Keratinocyte (primary cell): ENCODE measurements around the gene IGFBP4. TPM values are rescaled to one million over a fixed set of nuclear protein-coding genes. Genes with fewer than 3 reads are reported as not detected.

Experiments
- DNase-seq: peaks from one replicate; pipeline ENCODE4 v3.0.0-alpha.2; 2011; ENCODE audit warnings: low read depth, missing footprints, low spot score
- FAIRE-seq: peaks from 2 replicates; lab custom pipeline; 2011; peaks lifted over from hg19 to GRCh38; lab: Jason Lieb, UNC
- H2AFZ ChIP-seq: 2 replicates; pipeline ENCODE4 v1.6.0; 2012; ENCODE audit warnings: low read length, control low read depth, inconsistent platforms; ENCODE audit not compliant: control insufficient read depth
- H3K27ac ChIP-seq: 2 replicates; pipeline ENCODE4 v1.5.1; 2011; ENCODE audit warnings: low read length; ENCODE audit not compliant: control insufficient read depth, insufficient read depth
- H3K27me3 ChIP-seq: 3 replicates; pipeline ENCODE4 v1.6.0; 2011; ENCODE audit warnings: low read length; ENCODE audit not compliant: control insufficient read depth, insufficient read depth; ENCODE audit errors: extremely low read depth
- H3K36me3 ChIP-seq, 2 experiments: 2 replicates in 1 of 2; 3 replicates in 1 of 2; pipeline ENCODE4 v1.5.1; 2011; ENCODE audit warnings: low read length in 2 of 2, mild to moderate bottlenecking in 1 of 2; ENCODE audit not compliant: control insufficient read depth in 2 of 2, insufficient read depth in 2 of 2; ENCODE audit errors: extremely low read depth in 1 of 2
- H3K4me1 ChIP-seq: 3 replicates; pipeline ENCODE4 v1.5.1; 2011; ENCODE audit warnings: low read length; ENCODE audit not compliant: control insufficient read depth, insufficient read depth; ENCODE audit errors: extremely low read depth
- H3K4me2 ChIP-seq: 3 replicates; pipeline ENCODE4 v1.6.0; 2011; ENCODE audit warnings: low read depth, low read length; ENCODE audit not compliant: control insufficient read depth, insufficient read depth; ENCODE audit errors: extremely low read depth
- H3K4me3 ChIP-seq, 3 experiments: fragments of 200-600 bp in 1 of 3; sonication (generic) in 1 of 3; 2 replicates in 2 of 3; 3 replicates in 1 of 3; pipeline ENCODE4 v1.5.1; 2011 to 2016; ENCODE audit warnings: low read length in 3 of 3, mild to moderate bottlenecking in 3 of 3, control low read depth in 2 of 3, inconsistent platforms in 1 of 3, low read depth in 1 of 3, mixed read lengths in 1 of 3, mixed run types in 1 of 3, moderate library complexity in 1 of 3; ENCODE audit not compliant: control insufficient read depth in 2 of 3, insufficient read depth in 2 of 3; ENCODE audit errors: extremely low read depth in 1 of 3
- H3K79me2 ChIP-seq: 2 replicates; pipeline ENCODE4 v1.6.0; 2012; ENCODE audit warnings: low read length; ENCODE audit not compliant: control insufficient read depth, insufficient read depth
- H3K9ac ChIP-seq: 3 replicates; pipeline ENCODE4 v1.6.0; 2011; ENCODE audit warnings: low read length; ENCODE audit not compliant: control insufficient read depth, insufficient read depth; ENCODE audit errors: extremely low read depth
- H3K9me1 ChIP-seq: 3 replicates; pipeline ENCODE4 v1.6.0; 2011; ENCODE audit warnings: low read length; ENCODE audit not compliant: control insufficient read depth, insufficient read depth; ENCODE audit errors: extremely low read depth
- H3K9me3 ChIP-seq: 2 replicates; pipeline ENCODE4 v1.5.1; 2012; ENCODE audit warnings: low read depth, low read length; ENCODE audit not compliant: control insufficient read depth
- H4K20me1 ChIP-seq: 3 replicates; pipeline ENCODE4 v1.6.0; 2011; ENCODE audit warnings: low read length; ENCODE audit not compliant: control insufficient read depth, insufficient read depth; ENCODE audit errors: extremely low read depth
- EZH2 ChIP-seq: IDR thresholded peaks from one replicate; pipeline ENCODE4 v1.6.1; 2012; ENCODE audit warnings: inconsistent platforms, mild to moderate bottlenecking, low read length, moderate library complexity
- dilution Hi-C: fragments of 300-500 bp; cut with MboI; formaldehyde crosslinking; loops from one replicate; pipeline ENCODE4 v1.7.0; 2020; ENCODE audit warnings: low sequenced_read_pairs; ENCODE audit not compliant: extremely low pct_ligation_motif_present
- polyA plus RNA-seq, 5 experiments: library from polyadenylated mRNA; depleted of rRNA in 3 of 5; stranded (reverse) in 3 of 5; stranded (forward) in 1 of 5; unstranded in 1 of 5; fragments of >200 nt; gene quantifications; 1 replicate in 1 of 5; 2 replicates in 3 of 5; 3 replicates in 1 of 5; pipeline versions ENCODE4 v1.2.1 to v1.2.3, GENCODE V29; 2011 to 2012; ENCODE audit warnings: missing spikeins in 2 of 5, low read depth in 1 of 5, low replicate concordance in 1 of 5
- TF ChIP-seq, protein P1 (sequence below), 3 experiments: IDR thresholded peaks in 1 of 3; conservative IDR thresholded peaks in 1 of 3; optimal IDR thresholded peaks in 1 of 3; 2 replicates in 2 of 3; 3 replicates in 1 of 3; pipeline versions ENCODE3 to v1.5.1; 2011; ENCODE audit warnings: low read length in 3 of 3, mild to moderate bottlenecking in 3 of 3, moderate library complexity in 2 of 3, control low read depth in 1 of 3, inconsistent platforms in 1 of 3; ENCODE audit not compliant: insufficient read depth in 2 of 3; ENCODE audit errors: extremely low read depth in 1 of 3

IGFBP4 gene
- polyA plus RNA-seq, 1 donor (not counting 4 experiments of a cell fraction or from before 2014, with no cell fraction given): 6.0 TPM

DNA sequence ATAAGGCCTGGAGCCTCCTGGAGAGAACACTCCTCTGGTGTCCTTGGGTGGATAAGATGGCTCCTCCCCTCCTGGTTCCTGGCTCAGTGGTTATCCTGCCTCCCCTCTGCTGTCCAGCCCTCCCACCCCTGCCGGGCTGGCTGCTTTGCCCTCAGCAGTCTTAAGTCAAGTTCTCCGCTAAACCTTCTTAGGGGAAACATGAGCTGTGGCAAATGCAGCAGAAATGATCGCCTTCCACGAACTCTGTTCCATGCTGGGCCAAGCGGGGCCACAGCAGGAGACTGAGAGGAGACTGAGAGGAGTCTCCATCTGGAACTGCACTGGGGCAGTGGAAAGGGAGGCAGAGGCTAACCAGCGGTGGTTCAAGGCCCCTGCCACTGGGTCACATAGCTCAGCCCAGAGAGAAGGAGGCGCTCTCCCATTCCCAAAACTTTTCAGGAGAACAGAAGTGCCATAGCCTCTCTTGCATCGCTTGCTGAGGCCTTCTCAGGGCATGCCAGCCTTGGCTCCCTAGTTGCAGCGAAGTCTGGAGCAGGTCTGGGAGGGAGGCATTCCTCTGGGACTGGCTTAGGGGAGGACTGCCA lies 31.3 kb downstream of the IGFBP4 start:
- peak; percentile 55 for DNase-seq
- no peak overlapping the region for H3K9ac ChIP-seq
- dilution Hi-C loops: no loop called here
- no peaks in the 10 kb centered on the region for H3K27me3 ChIP-seq
- H3K27ac ChIP-seq: peak overlapping the region; percentile 32
- no peaks in the 10 kb centered on the region for H3K79me2 ChIP-seq
- no peaks in the 10 kb centered on the region for H3K9me3 ChIP-seq
- TF ChIP-seq, protein P1, sequence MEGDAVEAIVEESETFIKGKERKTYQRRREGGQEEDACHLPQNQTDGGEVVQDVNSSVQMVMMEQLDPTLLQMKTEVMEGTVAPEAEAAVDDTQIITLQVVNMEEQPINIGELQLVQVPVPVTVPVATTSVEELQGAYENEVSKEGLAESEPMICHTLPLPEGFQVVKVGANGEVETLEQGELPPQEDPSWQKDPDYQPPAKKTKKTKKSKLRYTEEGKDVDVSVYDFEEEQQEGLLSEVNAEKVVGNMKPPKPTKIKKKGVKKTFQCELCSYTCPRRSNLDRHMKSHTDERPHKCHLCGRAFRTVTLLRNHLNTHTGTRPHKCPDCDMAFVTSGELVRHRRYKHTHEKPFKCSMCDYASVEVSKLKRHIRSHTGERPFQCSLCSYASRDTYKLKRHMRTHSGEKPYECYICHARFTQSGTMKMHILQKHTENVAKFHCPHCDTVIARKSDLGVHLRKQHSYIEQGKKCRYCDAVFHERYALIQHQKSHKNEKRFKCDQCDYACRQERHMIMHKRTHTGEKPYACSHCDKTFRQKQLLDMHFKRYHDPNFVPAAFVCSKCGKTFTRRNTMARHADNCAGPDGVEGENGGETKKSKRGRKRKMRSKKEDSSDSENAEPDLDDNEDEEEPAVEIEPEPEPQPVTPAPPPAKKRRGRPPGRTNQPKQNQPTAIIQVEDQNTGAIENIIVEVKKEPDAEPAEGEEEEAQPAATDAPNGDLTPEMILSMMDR (optimal IDR thresholded peaks at IDR 0.05 in 1 of 3, IDR thresholded peaks at IDR 0.05 in 1 of 3, conservative IDR thresholded peaks at IDR 0.05 in 1 of 3; ENCODE audit: extremely low read depth in 1 of 3, insufficient read depth in 2 of 3, low read length in 3 of 3): peak in 1 of 3 experiments; percentile 11
- TF ChIP-seq EZH2: no peak
- no peak overlapping the region for H2AFZ ChIP-seq
- H3K9me1 ChIP-seq: no peaks in the 10 kb centered on the region
- peaks cover 22% of the 10 kb centered on the region for H3K4me1 ChIP-seq
- FAIRE-seq: peak; percentile 68
- H3K4me3 ChIP-seq: no peak overlapping the region
- H3K4me2 ChIP-seq: no peak overlapping the region
- peaks cover 53% of the 10 kb centered on the region for H4K20me1 ChIP-seq
- peaks cover 14 to 31% of the 10 kb centered on the region in 2 experiments for H3K36me3 ChIP-seq

DNA sequence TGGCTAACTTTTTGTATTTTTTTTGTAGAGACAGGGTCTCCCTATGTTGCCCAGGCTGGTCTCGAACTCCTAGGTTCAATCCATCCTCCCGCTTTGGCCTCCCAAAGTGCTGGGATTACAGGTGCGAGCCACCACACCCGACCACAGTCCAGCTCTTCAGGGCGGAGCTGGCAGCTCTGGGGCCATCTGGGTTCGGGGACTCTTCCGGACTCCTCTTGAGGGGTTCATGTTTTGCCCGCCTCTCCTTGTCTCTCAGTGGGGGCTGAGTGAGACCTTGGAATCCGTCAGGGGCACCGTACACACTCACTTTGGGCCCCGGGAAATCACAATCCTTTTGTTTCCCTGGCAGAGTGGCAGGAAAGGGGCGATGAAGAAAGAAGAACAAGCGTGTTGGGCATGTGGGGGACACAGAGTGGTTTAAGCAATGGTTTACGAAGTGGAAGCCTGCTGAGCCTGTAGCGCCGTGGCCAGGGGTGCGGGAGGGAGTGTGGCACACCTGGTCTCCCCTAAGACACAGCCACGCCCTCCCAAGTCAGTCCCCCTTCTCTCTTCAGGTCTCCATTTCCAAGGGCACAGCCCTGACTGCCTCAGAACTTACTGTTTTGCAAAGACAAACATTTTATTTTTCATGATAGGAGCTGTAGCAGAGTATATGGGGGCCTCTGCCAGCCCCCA lies 32.1 kb downstream of the IGFBP4 start:
- Histone ChIP-seq H3K4me1 (peaks cover 20% of the 10 kb centered on the region), H3K27me3 (no peaks in the 10 kb centered on the region), H3K4me2 (no peak overlapping the region), H4K20me1 (peaks cover 61% of the 10 kb centered on the region), H3K9me1 (no peaks in the 10 kb centered on the region), H3K36me3 (peaks cover 23 to 39% of the 10 kb centered on the region in 2 experiments), H2AFZ (no peak overlapping the region), H3K9ac (no peak overlapping the region), H3K79me2 (no peaks in the 10 kb centered on the region), H3K27ac (peak overlapping the region; percentile 13), H3K4me3 (no peak overlapping the region), H3K9me3 (no peaks in the 10 kb centered on the region)
- peak; percentile 35 for DNase-seq
- TF ChIP-seq, protein P1 (optimal IDR thresholded peaks at IDR 0.05 in 1 of 3, IDR thresholded peaks at IDR 0.05 in 1 of 3, conservative IDR thresholded peaks at IDR 0.05 in 1 of 3; ENCODE audit: extremely low read depth in 1 of 3, insufficient read depth in 2 of 3, low read length in 3 of 3): no peak
- no peak for TF ChIP-seq EZH2
- no peak for FAIRE-seq
- dilution Hi-C loops: no loop called here
